HepG2 (cell line): Measurements from ENCODE around the gene CAND2. TPM values are rescaled to one million over a fixed set of nuclear protein-coding genes. Genes with fewer than 3 reads are reported as not detected.
A peak's percentile ranks its signal among the peaks of the same experiment; 100 is the strongest.

Experiments used
- FOSL1 ChIP-seq: sonication (generic); formaldehyde crosslinking; IDR thresholded peaks from 2 replicates; pipeline ENCODE4 v1.9.0; 2021; ENCODE audit warnings: missing genetic modification reagents, borderline replicate concordance
- FOXA1 ChIP-seq, 2 experiments: fragments of 450-650 bp in 1 of 2; sonication (generic) in 1 of 2; formaldehyde crosslinking in 1 of 2; IDR thresholded peaks; 2 replicates each; pipeline versions ENCODE4 v1.4.0 to v1.6.1; 2016 to 2020; ENCODE audit warnings: missing genetic modification reagents in 1 of 2
- FOXA3 ChIP-seq: IDR thresholded peaks from 2 replicates; pipeline ENCODE4 v1.6.1; 2016; ENCODE audit warnings: missing genetic modification reagents, missing compliant biosample characterization
- MAF1 ChIP-seq: sonication (generic); formaldehyde crosslinking; IDR thresholded peaks from 2 replicates; pipeline ENCODE4 v1.5.0; 2020; ENCODE audit warnings: missing genetic modification reagents, borderline replicate concordance
- NCOR1 ChIP-seq: fragments of 200-600 bp; sonication (generic); IDR thresholded peaks from 2 replicates; pipeline ENCODE4 v1.7.0; 2017; ENCODE audit warnings: antibody characterized with exemption, low read length, borderline replicate concordance
- SMARCE1 ChIP-seq: fragments of 450-650 bp; IDR thresholded peaks from 2 replicates; pipeline ENCODE4 v1.6.1; 2017; ENCODE audit warnings: borderline replicate concordance
- TCF7 ChIP-seq: sonication (generic); IDR thresholded peaks from 2 replicates; pipeline ENCODE4 v1.6.1; 2016; ENCODE audit warnings: antibody characterized with exemption, low read depth
- ZFY ChIP-seq: sonication (generic); formaldehyde crosslinking; IDR thresholded peaks from 2 replicates; pipeline ENCODE4 v1.4.0; 2020; ENCODE audit warnings: missing genetic modification reagents
- ZNF30 ChIP-seq: sonication (generic); formaldehyde crosslinking; IDR thresholded peaks from 2 replicates; pipeline ENCODE4 v1.5.0; 2020; ENCODE audit warnings: mild to moderate bottlenecking, missing genetic modification reagents
- ZNF451 ChIP-seq: sonication (generic); formaldehyde crosslinking; IDR thresholded peaks from 2 replicates; pipeline ENCODE4 v1.5.0; 2020; ENCODE audit warnings: mild to moderate bottlenecking, missing genetic modification reagents
- ZNF530 ChIP-seq: sonication (generic); formaldehyde crosslinking; IDR thresholded peaks from 2 replicates; pipeline ENCODE4 v1.5.0; 2020; ENCODE audit warnings: low read depth, mild to moderate bottlenecking, missing genetic modification reagents
- ZNF558 ChIP-seq: sonication (generic); formaldehyde crosslinking; IDR thresholded peaks from 2 replicates; pipeline ENCODE4 v1.9.0; 2022; ENCODE audit warnings: mild to moderate bottlenecking, missing genetic modification reagents, borderline replicate concordance
- ZNF816 ChIP-seq: sonication (generic); formaldehyde crosslinking; IDR thresholded peaks from 2 replicates; pipeline ENCODE4 v1.8.0; 2022; ENCODE audit warnings: missing genetic modification reagents, mild to moderate bottlenecking, borderline replicate concordance
- polyA plus RNA-seq, 8 experiments: library from polyadenylated mRNA; depleted of rRNA in 3 of 8; stranded (reverse) in 7 of 8; unstranded in 1 of 8; fragments of >200 nt; fragmentation: Illumina TruSeq in 4 of 8; extraction: Trizol in 4 of 8; gene quantifications; 2 replicates each; pipeline versions ENCODE4 v1.2.1 to v1.2.3, GENCODE V29; 2011 to 2016; ENCODE audit warnings: low read depth in 4 of 8, missing spikeins in 1 of 8, mixed read lengths in 1 of 8; ENCODE audit not compliant: insufficient read depth in 1 of 8
- total RNA-seq, 5 experiments: library from RNA; depleted of rRNA; stranded (reverse); fragments of >200 nt; fragmentation: Illumina TruSeq; extraction: Trizol; gene quantifications; 2 replicates each; pipeline ENCODE4 v1.2.3, GENCODE V29; 2016; ENCODE audit warnings: low read depth in 1 of 5
- TF ChIP-seq, protein P1 (sequence below): sonication (generic); formaldehyde crosslinking; IDR thresholded peaks from 2 replicates; pipeline ENCODE4 v1.5.0; 2020; ENCODE audit warnings: missing genetic modification reagents, mild to moderate bottlenecking, borderline replicate concordance
- TF ChIP-seq, protein P2 (sequence below): sonication (generic); formaldehyde crosslinking; IDR thresholded peaks from 2 replicates; pipeline ENCODE4 v1.5.0; 2020; ENCODE audit warnings: missing genetic modification reagents
- TF ChIP-seq, protein P3 (sequence below): sonication (generic); formaldehyde crosslinking; IDR thresholded peaks from 2 replicates; pipeline ENCODE4 v1.4.0; 2020; ENCODE audit warnings: mild to moderate bottlenecking, missing genetic modification reagents
- TF ChIP-seq, protein P4 (sequence below): sonication (generic); formaldehyde crosslinking; IDR thresholded peaks from 2 replicates; pipeline ENCODE4 v1.8.0; 2022; ENCODE audit warnings: mild to moderate bottlenecking, missing genetic modification reagents
- TF ChIP-seq, protein P5 (sequence below): sonication (generic); formaldehyde crosslinking; IDR thresholded peaks from 2 replicates; pipeline ENCODE4 v1.8.1; 2022; ENCODE audit warnings: mild to moderate bottlenecking, missing genetic modification reagents
- TF ChIP-seq, protein P6 (sequence below): IDR thresholded peaks from 2 replicates; pipeline ENCODE4 v1.6.1; 2016; ENCODE audit warnings: mild to moderate bottlenecking, missing biosample characterization, missing genetic modification reagents
- TF ChIP-seq, protein P7 (sequence below): sonication (generic); formaldehyde crosslinking; IDR thresholded peaks from 2 replicates; pipeline ENCODE4 v1.4.0; 2020; ENCODE audit warnings: missing genetic modification reagents, mild to moderate bottlenecking, borderline replicate concordance

Gene CAND2
- total and polyA plus RNA-seq, 2 of the 13 experiments (the other 11 are each of a cell fraction or from before 2014, with no cell fraction given): 0.01 TPM; not detected in 1

DNA sequence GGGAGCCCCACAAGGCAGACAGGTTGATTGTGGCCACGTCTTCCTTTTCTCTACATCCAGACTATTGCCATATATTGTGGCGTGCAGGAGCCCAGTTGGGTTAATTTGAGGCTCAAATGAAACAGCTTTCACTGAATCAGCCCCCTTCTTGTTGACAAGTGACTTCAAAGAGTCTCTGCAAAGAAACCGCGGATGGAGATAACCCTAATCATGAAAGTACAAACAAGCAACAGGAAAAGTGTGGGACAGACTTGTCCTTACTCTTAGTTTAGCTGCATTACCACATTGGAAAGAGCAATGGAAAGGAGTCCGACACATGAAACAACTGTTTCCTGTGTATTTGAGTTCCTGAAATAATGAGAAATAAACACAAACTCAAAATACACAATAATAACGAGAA is 40.7 kb upstream of the CAND2 start (continued):
- TF ChIP-seq ZNF816 (no peak), ZNF530 (CRISPR knock-in tag) (no peak), ZNF30 (no peak), TCF7 (peak; percentile 82), ZNF451 (CRISPR knock-in tag) (no peak), ZNF558 (CRISPR knock-in tag) (no peak), FOSL1 (CRISPR knock-in tag) (no peak), MAF1 (CRISPR knock-in tag) (no peak), FOXA1 (IDR thresholded peaks at IDR 0.05) (no peak), FOXA1 (CRISPR knock-in tag; IDR thresholded peaks at IDR 0.05) (peak; percentile 42; the same call in 1 of the 2 replicates), FOXA3 (CRISPR knock-in tag) (peak; percentile 57), ZFY (no peak), NCOR1 (no peak), SMARCE1 (no peak)
- TF ChIP-seq, protein P1, sequence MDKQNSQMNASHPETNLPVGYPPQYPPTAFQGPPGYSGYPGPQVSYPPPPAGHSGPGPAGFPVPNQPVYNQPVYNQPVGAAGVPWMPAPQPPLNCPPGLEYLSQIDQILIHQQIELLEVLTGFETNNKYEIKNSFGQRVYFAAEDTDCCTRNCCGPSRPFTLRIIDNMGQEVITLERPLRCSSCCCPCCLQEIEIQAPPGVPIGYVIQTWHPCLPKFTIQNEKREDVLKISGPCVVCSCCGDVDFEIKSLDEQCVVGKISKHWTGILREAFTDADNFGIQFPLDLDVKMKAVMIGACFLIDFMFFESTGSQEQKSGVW: no peak
- TF ChIP-seq, protein P2, sequence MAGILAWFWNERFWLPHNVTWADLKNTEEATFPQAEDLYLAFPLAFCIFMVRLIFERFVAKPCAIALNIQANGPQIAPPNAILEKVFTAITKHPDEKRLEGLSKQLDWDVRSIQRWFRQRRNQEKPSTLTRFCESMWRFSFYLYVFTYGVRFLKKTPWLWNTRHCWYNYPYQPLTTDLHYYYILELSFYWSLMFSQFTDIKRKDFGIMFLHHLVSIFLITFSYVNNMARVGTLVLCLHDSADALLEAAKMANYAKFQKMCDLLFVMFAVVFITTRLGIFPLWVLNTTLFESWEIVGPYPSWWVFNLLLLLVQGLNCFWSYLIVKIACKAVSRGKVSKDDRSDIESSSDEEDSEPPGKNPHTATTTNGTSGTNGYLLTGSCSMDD (CRISPR knock-in tag): no peak
- TF ChIP-seq, protein P3, sequence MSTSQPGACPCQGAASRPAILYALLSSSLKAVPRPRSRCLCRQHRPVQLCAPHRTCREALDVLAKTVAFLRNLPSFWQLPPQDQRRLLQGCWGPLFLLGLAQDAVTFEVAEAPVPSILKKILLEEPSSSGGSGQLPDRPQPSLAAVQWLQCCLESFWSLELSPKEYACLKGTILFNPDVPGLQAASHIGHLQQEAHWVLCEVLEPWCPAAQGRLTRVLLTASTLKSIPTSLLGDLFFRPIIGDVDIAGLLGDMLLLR (CRISPR knock-in tag): no peak
- TF ChIP-seq, protein P4, sequence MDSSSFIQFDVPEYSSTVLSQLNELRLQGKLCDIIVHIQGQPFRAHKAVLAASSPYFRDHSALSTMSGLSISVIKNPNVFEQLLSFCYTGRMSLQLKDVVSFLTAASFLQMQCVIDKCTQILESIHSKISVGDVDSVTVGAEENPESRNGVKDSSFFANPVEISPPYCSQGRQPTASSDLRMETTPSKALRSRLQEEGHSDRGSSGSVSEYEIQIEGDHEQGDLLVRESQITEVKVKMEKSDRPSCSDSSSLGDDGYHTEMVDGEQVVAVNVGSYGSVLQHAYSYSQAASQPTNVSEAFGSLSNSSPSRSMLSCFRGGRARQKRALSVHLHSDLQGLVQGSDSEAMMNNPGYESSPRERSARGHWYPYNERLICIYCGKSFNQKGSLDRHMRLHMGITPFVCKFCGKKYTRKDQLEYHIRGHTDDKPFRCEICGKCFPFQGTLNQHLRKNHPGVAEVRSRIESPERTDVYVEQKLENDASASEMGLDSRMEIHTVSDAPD (CRISPR knock-in tag): no peak
- TF ChIP-seq, protein P5, sequence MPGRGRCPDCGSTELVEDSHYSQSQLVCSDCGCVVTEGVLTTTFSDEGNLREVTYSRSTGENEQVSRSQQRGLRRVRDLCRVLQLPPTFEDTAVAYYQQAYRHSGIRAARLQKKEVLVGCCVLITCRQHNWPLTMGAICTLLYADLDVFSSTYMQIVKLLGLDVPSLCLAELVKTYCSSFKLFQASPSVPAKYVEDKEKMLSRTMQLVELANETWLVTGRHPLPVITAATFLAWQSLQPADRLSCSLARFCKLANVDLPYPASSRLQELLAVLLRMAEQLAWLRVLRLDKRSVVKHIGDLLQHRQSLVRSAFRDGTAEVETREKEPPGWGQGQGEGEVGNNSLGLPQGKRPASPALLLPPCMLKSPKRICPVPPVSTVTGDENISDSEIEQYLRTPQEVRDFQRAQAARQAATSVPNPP: no peak
- TF ChIP-seq, protein P6, sequence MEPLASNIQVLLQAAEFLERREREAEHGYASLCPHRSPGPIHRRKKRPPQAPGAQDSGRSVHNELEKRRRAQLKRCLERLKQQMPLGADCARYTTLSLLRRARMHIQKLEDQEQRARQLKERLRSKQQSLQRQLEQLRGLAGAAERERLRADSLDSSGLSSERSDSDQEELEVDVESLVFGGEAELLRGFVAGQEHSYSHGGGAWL (CRISPR knock-in tag): no peak
- TF ChIP-seq, protein P7, sequence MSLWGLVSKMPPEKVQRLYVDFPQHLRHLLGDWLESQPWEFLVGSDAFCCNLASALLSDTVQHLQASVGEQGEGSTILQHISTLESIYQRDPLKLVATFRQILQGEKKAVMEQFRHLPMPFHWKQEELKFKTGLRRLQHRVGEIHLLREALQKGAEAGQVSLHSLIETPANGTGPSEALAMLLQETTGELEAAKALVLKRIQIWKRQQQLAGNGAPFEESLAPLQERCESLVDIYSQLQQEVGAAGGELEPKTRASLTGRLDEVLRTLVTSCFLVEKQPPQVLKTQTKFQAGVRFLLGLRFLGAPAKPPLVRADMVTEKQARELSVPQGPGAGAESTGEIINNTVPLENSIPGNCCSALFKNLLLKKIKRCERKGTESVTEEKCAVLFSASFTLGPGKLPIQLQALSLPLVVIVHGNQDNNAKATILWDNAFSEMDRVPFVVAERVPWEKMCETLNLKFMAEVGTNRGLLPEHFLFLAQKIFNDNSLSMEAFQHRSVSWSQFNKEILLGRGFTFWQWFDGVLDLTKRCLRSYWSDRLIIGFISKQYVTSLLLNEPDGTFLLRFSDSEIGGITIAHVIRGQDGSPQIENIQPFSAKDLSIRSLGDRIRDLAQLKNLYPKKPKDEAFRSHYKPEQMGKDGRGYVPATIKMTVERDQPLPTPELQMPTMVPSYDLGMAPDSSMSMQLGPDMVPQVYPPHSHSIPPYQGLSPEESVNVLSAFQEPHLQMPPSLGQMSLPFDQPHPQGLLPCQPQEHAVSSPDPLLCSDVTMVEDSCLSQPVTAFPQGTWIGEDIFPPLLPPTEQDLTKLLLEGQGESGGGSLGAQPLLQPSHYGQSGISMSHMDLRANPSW (CRISPR knock-in tag): no peak
